SH-SY5Y (cell line): ENCODE data around the gene RNF4.

ENCODE experiments used
- GATA2 ChIP-seq: IDR thresholded peaks from 2 replicates; pipeline ENCODE4 v1.6.1; 2011; ENCODE audit warnings: mild to moderate bottlenecking, low read depth, low read length
- GATA3 ChIP-seq: IDR thresholded peaks from 2 replicates; pipeline ENCODE4 v1.6.1; 2011; ENCODE audit warnings: low read depth, mild to moderate bottlenecking, low read length, moderate library complexity

Gene RNF4

DNA sequence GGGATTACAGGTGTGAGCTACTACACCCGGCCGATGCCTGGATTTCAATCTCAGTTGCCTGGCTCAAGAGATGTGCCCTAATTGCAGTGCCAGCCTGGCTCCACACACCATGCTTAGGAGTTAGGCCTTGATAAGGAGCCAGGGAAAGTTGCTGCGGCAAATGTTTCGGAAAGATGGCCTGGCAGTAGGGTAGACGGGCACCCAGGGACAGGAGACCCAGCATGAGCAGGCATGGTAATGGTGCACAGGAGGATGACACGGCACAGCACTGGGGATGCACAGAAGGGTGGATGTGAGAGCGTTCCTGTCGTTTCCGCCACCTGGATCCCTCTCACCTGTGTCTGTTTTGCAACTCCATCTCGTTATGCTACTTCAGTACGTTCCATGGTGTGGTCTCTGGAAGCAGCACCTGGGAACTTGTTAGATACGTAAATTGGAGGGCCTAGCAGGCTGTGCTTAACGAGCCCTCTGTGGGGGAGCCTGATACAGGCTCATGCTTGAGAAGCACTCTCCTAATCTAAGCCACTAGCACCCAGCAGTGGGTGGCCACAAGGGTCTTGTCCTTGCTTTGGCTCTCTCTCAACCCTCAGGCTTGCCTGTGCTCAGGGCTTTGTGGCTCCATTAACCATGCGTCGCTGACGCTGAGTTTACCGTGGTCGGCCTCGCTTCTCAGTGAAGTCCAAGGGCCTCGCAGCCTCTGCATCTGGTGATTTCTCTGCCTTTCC is 20.3 kb downstream of the RNF4 start:
- no peak for TF ChIP-seq GATA2
- TF ChIP-seq GATA3 = no peak

GRCh38 chr4:2489841-2490552 is 21.1 kb downstream of the RNF4 start:
- TF ChIP-seq GATA3 (no peak), GATA2 (no peak)

GRCh38 chr4:2492970-2493369 is 24.1 kb downstream of the RNF4 start:
- no peak for TF ChIP-seq GATA2
- no peak for TF ChIP-seq GATA3

DNA sequence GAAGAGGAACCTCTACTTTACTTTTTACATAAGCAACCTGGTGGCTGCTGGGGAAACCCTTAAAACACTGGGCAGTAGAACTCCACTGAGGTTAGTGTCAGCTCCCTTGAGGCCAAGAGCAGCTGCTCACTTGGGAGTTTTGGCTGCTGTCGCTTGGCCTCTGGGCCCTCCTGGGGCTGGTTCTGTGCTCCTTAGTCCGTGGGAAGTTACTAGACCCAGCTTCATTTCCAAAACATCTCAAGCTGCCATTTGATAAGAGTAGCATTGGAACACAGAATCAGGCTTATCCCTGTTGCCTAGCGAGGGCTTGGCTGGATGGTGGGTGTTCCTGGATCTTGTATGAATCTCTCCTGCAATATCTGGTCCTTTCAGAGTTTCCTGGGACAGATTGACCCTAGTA is 26.1 kb downstream of the RNF4 start:
- TF ChIP-seq GATA3 (no peak), GATA2 (no peak)

DNA sequence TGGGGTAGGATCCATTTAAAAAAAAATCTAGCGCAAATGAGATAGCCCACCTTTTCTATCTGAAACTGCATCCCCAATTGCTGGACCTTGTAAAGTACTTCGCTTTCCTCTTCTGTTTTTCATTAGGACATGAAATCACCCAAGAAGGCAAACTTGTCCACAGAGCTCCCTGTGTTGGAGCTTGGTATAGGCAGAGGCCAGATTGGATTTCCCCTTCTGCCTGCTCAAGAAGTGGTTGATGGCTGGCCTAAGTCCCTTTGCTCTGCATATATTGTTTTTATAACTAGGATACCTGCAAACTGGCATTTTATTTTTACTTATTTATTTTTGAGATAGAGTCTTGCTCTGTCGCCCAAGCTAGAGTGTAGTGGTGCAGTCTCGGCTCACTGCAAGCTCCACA is 28.4 kb downstream of the RNF4 start:
- TF ChIP-seq GATA2 (no peak), GATA3 (no peak)

DNA sequence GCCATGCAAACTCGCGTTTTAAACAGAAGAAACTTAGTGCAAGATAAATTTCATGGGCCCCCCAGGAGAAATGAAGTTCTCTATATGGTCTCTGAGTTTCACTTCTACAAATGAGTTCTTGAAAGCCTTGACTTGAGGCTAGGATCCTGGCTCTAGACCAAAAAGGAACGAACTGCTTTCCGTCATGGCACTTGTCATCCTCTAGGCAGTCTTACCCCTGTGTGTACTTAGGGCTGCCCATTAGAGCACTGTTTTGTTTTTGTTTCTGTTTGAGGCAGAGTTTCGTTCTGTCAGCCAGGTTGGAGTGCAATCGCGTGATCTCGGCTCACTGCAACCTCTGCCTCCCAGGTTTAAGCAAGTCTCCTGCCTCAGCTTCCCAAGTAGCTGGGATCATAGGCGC is 29.0 kb downstream of the RNF4 start:
- TF ChIP-seq GATA3 = no peak
- TF ChIP-seq GATA2 = no peak

DNA sequence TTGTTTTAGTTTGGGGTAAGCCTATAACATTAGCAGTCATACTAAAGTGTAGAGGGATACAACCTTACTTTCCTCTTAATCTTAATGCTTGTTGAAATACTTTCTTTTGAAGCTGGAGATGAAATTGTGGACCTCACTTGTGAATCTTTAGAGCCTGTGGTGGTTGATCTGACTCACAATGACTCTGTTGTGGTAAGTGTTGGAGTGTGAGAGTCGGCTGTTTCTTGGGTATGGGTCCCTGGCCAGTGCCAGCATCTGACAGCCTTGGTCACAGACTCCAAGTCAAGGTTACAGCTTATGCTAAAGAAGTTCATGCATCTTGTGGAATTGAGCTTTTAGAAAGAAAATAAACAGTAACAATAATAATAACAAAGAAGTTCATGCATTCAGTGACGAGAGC is 31.6 kb downstream of the RNF4 start:
- no peak for TF ChIP-seq GATA2
- TF ChIP-seq GATA3 = no peak

DNA sequence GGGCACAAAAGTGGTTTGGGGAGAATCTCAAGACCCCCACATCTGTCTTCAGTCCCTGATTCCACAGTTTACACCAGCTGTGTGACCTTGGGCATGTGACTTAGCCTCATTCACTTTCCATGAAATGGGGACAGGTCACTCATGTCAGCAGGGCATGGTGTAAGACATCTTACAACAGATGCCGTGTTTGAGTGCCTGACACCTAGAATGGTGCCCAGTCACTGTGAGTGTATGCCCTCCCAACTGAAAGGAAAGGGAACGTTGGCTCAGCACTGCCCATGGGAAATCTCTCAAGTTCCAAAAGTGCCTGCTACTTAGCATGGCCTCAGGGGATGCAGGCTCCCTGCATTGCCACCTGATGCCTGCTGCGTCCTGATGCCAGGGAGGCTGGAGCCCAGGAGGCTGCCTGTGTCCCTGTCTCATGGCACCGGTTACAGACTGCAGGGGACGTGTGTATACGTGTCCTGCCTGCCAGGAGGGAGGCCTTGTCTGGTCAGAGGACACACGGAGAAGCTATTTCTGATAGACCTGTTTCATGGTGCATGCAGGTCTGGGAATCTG is 32.2 kb downstream of the RNF4 start:
- no peak for TF ChIP-seq GATA3
- no peak for TF ChIP-seq GATA2

DNA sequence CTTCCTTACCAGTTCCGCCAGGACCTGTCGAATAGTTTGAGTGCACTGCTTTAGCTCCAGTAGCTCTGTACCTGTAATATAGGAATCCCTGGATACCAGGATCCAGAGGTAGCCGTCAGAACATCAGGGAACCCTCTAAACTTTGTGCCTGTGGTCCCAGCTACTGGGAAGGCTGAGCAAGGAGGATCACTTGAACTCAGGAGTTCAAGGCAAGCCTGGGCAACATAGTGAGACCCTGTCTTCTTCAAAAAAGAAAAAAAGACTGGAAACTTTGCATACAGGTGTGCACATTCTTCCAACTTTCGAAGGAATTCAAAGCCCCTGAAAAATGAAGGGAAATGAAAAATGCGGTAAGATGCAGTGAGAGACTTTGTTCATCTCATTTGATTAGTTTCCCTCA is 34.9 kb downstream of the RNF4 start:
- TF ChIP-seq GATA3 = no peak
- no peak for TF ChIP-seq GATA2

GRCh38 chr4:2507259-2507658 is 38.4 kb downstream of the RNF4 start:
- TF ChIP-seq GATA3 (no peak), GATA2 (no peak)

DNA sequence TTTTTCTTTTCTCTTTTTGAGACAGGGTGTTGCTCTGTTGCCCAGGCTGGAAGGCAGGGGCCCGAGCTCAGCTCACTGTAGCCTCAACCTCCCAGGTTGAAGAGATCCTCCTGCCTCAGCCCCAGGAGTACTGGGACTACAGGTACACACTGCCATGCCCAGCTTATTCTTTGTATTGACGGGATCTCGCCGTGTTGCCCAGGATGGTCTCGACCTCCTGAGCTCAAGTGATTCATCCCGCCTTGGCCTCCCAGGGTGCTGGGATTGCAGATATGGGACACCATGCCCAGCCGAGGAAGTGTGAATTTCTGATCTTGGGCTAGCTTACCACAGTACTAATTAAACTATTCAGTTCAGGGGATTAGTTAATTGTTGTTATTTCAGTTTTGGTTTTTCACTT is 38.9 kb downstream of the RNF4 start:
- TF ChIP-seq GATA3 = no peak
- TF ChIP-seq GATA2 = no peak

GRCh38 chr4:2510351-2511259 is 41.7 kb downstream of the RNF4 start:
- TF ChIP-seq GATA3 = no peak
- no peak for TF ChIP-seq GATA2

DNA sequence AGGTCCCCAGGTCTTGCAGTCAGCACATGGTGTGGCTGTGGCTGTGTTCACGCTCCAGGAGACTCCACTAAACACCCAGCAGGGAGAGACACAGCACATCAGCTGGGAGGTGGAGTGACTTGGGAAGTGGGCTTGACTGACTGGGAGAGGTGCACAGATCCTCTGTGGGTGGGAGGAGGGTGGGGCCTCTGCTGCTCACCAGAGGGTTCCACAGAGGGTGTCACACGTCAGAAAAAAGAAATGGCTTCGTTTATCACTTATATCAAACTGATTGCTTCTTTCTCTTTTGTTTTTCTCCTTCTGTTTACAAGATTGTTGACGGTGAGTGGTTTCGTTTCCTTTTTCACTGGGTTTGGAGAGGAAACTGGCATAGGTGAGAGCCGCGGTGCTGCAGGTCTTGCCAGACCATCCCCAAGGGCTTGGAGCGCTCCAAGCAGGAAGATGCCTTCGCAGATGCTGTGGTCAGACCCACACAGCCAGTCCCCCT is 42.8 kb downstream of the RNF4 start:
- TF ChIP-seq GATA2 (no peak), GATA3 (no peak)
